ENCODE results near the gene TECR. TPM values are rescaled to one million over a fixed set of nuclear protein-coding genes. Genes with fewer than 3 reads are reported as not detected.

The TECR gene
- total RNA-seq, 3 donors from 2014 or later (not counting 1 experiment from before 2014, with no cell fraction given) = 123 to 158 (median 131) TPM

DNA sequence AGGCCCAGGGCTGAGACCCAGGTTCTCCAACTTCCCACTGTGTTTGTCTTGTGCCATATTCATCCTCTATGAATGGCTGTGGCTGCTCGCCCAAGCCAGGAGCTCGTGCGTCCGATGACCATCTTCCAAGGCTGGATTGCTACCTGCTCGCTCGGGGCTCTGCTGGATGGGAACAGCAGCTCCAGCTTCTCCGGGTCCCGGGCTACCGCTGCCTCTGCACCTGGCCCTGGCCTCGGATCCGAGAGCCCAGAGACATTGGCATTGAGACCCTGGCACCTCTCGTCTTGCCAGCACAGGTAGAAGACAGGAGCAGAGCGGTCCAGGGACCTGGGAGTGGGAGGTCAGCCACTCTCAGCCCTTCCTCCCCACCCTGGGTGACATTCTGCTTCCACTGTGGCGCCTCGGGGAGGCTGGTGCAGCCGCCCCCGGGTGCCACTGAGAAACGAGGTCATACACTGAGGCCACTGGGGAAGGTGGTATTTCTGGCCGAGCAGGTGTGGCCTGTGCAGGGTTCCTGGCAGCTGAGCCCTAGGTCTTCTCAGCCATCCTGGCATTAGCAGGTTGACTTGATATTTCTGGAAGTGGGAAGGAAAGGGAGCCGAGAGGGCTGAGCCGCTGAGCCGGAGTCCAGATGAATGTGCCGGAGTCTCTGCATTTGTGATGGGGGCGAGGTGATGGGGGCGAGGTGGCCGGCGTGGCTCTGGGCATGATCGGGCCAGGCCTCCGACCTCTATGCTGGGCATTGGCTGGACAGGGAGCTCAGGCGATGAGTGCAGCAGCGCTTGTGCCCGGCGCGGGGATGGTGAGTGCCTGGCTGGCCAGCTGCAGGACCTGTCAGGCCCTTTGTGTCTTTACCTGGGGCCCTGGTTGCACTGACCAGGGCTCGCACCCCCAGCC lies 23.9 kb downstream of the TECR start:
- intact Hi-C loops (cut with micrococcal nuclease) = no loop called here
- Mint-ChIP-seq H3K36me3 (no peaks in the 10 kb centered on the region), H3K4me3 (no peak overlapping the region), H3K27ac (peak overlapping the region; percentile 75 to 86), H3K9me3 (no peaks in the 10 kb centered on the region), H3K4me1 (peaks cover 23 to 43% of the 10 kb centered on the region in 2 donors), H3K27me3 (ENCODE audit: low read depth in 2 of 2) (no peaks in the 10 kb centered on the region)
- TF ChIP-seq, protein P1, sequence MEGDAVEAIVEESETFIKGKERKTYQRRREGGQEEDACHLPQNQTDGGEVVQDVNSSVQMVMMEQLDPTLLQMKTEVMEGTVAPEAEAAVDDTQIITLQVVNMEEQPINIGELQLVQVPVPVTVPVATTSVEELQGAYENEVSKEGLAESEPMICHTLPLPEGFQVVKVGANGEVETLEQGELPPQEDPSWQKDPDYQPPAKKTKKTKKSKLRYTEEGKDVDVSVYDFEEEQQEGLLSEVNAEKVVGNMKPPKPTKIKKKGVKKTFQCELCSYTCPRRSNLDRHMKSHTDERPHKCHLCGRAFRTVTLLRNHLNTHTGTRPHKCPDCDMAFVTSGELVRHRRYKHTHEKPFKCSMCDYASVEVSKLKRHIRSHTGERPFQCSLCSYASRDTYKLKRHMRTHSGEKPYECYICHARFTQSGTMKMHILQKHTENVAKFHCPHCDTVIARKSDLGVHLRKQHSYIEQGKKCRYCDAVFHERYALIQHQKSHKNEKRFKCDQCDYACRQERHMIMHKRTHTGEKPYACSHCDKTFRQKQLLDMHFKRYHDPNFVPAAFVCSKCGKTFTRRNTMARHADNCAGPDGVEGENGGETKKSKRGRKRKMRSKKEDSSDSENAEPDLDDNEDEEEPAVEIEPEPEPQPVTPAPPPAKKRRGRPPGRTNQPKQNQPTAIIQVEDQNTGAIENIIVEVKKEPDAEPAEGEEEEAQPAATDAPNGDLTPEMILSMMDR (IDR thresholded peaks at IDR 0.05) = no peak
- H3K36me3 ChIP-seq (ENCODE audit: control insufficient read depth, insufficient read depth, low read length) = peaks cover 13% of the 10 kb centered on the region
- no peak overlapping the region for H3K4me3 ChIP-seq (ENCODE audit: low read length)
- DNase-seq (no peak), ATAC-seq (no peak)
- peak overlapping the region; percentile 35 for H3K27ac ChIP-seq (ENCODE audit: low read length)
- H3K4me1 ChIP-seq (ENCODE audit: control insufficient read depth, insufficient read depth, low read length) = peaks cover 59% of the 10 kb centered on the region
- no peaks in the 10 kb centered on the region for H3K27me3 ChIP-seq (ENCODE audit: control insufficient read depth, insufficient read depth, low read length)
- 91% methylated on average over 35 of the region's 35 CpGs for WGBS (ENCODE audit: insufficient coverage)
- H3K9me3 ChIP-seq (ENCODE audit: control insufficient read depth, insufficient read depth, low read length) = no peaks in the 10 kb centered on the region

DNA sequence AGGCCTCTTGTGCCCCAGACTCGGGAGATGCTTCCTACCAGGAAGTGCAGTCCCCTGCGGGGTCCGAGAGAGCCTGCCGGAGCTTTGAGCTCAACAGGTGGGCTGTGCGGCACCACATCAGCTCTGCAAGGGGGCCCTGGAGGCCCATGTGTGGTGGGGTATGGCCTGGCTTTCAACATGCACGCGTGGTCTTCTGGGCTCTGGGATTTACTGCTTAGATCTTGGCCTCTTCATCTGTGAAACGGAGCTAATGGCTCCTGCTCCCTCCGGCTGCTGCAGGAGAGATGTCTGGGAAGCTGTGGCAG lies 24.5 kb downstream of the TECR start:
- Histone ChIP-seq H3K4me3 (ENCODE audit: low read length) (no peak overlapping the region), H3K36me3 (ENCODE audit: control insufficient read depth, insufficient read depth, low read length) (peaks cover 13% of the 10 kb centered on the region), H3K4me1 (ENCODE audit: control insufficient read depth, insufficient read depth, low read length) (peaks cover 65% of the 10 kb centered on the region), H3K9me3 (ENCODE audit: control insufficient read depth, insufficient read depth, low read length) (no peaks in the 10 kb centered on the region), H3K27me3 (ENCODE audit: control insufficient read depth, insufficient read depth, low read length) (no peaks in the 10 kb centered on the region), H3K27ac (ENCODE audit: low read length) (no peak overlapping the region)
- intact Hi-C loops (cut with micrococcal nuclease) = no loop called here
- no peak for ATAC-seq
- H3K27me3 Mint-ChIP-seq (ENCODE audit: low read depth in 2 of 2) = no peaks in the 10 kb centered on the region
- no peaks in the 10 kb centered on the region for H3K36me3 Mint-ChIP-seq
- no peaks in the 10 kb centered on the region for H3K9me3 Mint-ChIP-seq
- no peak for DNase-seq
- no peak overlapping the region for H3K4me3 Mint-ChIP-seq
- TF ChIP-seq, protein P1 (IDR thresholded peaks at IDR 0.05) = no peak
- WGBS (ENCODE audit: insufficient coverage) = 81% methylated on average over 9 of the region's 9 CpGs
- H3K4me1 Mint-ChIP-seq = peaks cover 23 to 49% of the 10 kb centered on the region in 2 donors
- H3K27ac Mint-ChIP-seq = peak overlapping the region in 1 of 2 donors; percentile 75

DNA sequence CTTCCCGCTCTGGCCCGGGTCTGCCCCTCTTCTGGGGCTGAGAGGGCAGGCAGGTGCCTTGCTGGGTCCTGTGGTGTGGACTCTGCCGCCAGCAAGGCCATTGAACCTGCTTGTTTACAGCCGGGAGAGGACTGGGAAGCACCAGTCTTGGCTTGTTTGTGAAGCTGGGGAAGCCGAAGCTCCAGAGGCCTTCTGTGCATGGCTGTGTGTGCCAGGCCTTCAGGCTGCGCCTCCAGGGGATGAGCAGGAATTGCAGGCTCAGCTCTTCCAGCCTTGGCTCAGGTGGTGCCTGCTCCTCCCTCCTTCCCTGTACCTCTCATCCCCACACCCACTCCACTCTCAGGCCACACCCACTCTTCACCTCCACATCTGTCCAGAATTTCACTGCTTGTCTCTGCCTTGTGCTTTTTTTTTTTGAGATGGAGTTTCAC lies 25.0 kb downstream of the TECR start:
- no peak overlapping the region for H3K27ac ChIP-seq (ENCODE audit: low read length)
- Mint-ChIP-seq H3K27me3 (ENCODE audit: low read depth in 2 of 2) (no peaks in the 10 kb centered on the region), H3K4me1 (peaks cover 23 to 50% of the 10 kb centered on the region in 2 donors), H3K36me3 (no peaks in the 10 kb centered on the region), H3K4me3 (no peak overlapping the region), H3K9me3 (no peaks in the 10 kb centered on the region), H3K27ac (peak overlapping the region in 1 of 2 donors; percentile 22)
- no peaks in the 10 kb centered on the region for H3K27me3 ChIP-seq (ENCODE audit: control insufficient read depth, insufficient read depth, low read length)
- H3K9me3 ChIP-seq (ENCODE audit: control insufficient read depth, insufficient read depth, low read length) = no peaks in the 10 kb centered on the region
- WGBS (ENCODE audit: insufficient coverage) = 78% methylated on average over 6 of the region's 6 CpGs
- H3K36me3 ChIP-seq (ENCODE audit: control insufficient read depth, insufficient read depth, low read length) = peaks cover 10% of the 10 kb centered on the region
- TF ChIP-seq, protein P1 (IDR thresholded peaks at IDR 0.05) = no peak
- H3K4me3 ChIP-seq (ENCODE audit: low read length) = no peak overlapping the region
- intact Hi-C loops (cut with micrococcal nuclease) = no loop called here
- peaks cover 66% of the 10 kb centered on the region for H3K4me1 ChIP-seq (ENCODE audit: control insufficient read depth, insufficient read depth, low read length)
- DNase-seq (no peak), ATAC-seq (no peak)

Measured in natural killer cell (primary cell).